Measurements from ENCODE around the gene KLF9.
A peak's percentile ranks its signal among the peaks of the same experiment; 100 is the strongest.

KLF9 gene

DNA sequence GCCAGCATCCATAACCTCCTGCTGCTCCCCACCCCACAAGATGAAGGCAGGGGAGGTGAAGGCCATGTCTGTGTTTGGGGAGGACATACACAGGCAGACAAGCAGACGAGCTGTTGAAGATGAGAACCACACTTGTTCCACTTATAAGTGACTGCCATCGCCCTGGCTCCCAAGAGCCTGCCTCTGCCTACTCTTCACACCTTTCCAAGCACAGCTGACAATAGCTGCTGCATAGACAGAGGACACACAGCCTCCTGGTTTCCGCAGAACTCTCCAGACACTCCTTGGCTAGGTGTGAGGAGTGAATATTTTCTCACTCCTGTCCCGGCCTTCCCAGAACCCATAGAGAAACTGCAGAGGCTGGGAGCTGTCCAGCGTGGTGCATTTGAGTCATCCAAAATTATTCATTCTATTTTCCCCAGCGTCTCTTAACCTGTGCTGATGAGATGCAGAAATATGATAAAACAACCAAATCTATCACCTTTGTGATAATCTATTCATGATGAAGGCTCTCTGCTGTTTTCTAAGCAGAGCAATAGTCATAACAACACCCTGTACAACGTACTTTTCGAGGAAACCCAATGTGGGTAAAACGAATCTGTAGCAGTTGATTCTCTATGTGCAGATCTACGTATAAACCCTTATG is 24.7 kb downstream of the KLF9 start:
- Histone ChIP-seq H3K4me1 (ENCODE audit: control insufficient read depth, insufficient read depth, low read length) (peaks cover 5% of the 10 kb centered on the region; the same call in 1 of the 2 replicates), H3K36me3 (ENCODE audit: control insufficient read depth in 2 of 2, insufficient read depth in 1 of 2, low read length in 2 of 2) (peaks cover 0 to 22% of the 10 kb centered on the region in 2 experiments; a peak in 1 of 3 replicates), H3K9me3 (ENCODE audit: control insufficient read depth, insufficient read depth, low read depth, low read length) (no peaks in the 10 kb centered on the region), H3K4me3 (ENCODE audit: low read depth, low read length) (no peak overlapping the region), H3K27ac (ENCODE audit: extremely low read depth, low read depth, low read length) (no peak overlapping the region)
- TF ChIP-seq, protein P1, sequence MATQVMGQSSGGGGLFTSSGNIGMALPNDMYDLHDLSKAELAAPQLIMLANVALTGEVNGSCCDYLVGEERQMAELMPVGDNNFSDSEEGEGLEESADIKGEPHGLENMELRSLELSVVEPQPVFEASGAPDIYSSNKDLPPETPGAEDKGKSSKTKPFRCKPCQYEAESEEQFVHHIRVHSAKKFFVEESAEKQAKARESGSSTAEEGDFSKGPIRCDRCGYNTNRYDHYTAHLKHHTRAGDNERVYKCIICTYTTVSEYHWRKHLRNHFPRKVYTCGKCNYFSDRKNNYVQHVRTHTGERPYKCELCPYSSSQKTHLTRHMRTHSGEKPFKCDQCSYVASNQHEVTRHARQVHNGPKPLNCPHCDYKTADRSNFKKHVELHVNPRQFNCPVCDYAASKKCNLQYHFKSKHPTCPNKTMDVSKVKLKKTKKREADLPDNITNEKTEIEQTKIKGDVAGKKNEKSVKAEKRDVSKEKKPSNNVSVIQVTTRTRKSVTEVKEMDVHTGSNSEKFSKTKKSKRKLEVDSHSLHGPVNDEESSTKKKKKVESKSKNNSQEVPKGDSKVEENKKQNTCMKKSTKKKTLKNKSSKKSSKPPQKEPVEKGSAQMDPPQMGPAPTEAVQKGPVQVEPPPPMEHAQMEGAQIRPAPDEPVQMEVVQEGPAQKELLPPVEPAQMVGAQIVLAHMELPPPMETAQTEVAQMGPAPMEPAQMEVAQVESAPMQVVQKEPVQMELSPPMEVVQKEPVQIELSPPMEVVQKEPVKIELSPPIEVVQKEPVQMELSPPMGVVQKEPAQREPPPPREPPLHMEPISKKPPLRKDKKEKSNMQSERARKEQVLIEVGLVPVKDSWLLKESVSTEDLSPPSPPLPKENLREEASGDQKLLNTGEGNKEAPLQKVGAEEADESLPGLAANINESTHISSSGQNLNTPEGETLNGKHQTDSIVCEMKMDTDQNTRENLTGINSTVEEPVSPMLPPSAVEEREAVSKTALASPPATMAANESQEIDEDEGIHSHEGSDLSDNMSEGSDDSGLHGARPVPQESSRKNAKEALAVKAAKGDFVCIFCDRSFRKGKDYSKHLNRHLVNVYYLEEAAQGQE (tag by site-specific recombination; IDR thresholded peaks at IDR 0.05): peak; percentile 91
- no peak for TF ChIP-seq SP7 (tag by site-specific recombination; IDR thresholded peaks at IDR 0.05)
- ChIA-PET POLR2A (interaction anchor here (2.0 kb wide), 1 partner anchor 25 kb away, joined by 6 read pairs; the partner anchor contains the start of gene KLF9), CTCF (interaction anchor here (0.6 to 1.4 kb wide), 6 partner anchors 32 to 472 kb away, joined by 3 to 5 read pairs (median 4); no protein-coding TSS in a partner anchor)

DNA sequence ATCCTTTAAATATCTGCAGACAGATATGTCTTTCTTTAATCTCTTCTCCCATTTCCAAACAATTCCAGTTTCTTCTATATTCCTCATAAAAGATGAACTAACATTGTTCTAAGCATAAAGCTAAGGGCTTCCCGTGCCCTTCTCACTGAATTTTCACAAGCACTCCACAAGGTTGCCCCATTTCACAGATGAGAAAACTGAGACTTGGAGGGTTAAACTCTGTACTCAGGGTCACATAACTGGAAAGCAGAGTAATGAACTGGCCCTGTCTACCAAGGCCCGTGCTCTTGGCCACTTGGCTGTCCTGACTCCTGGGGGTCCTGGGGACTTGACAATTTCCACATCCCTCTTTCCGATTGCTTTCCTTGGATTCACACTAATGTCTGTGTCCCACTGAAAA is 25.3 kb downstream of the KLF9 start:
- ChIA-PET POLR2A (interaction anchor here (2.0 kb wide), 1 partner anchor 25 kb away, joined by 6 read pairs; the partner anchor contains the start of gene KLF9), CTCF (interaction anchor here (0.6 to 1.1 kb wide), 2 partner anchors 37 to 213 kb away, joined by 3 to 5 read pairs; no protein-coding TSS in a partner anchor)
- Histone ChIP-seq H3K4me1 (ENCODE audit: control insufficient read depth, insufficient read depth, low read length) (peaks cover 5% of the 10 kb centered on the region; the same call in 1 of the 2 replicates), H3K9me3 (ENCODE audit: control insufficient read depth, insufficient read depth, low read depth, low read length) (no peaks in the 10 kb centered on the region), H3K36me3 (ENCODE audit: control insufficient read depth in 2 of 2, insufficient read depth in 1 of 2, low read length in 2 of 2) (peaks cover 0 to 22% of the 10 kb centered on the region in 2 experiments; a peak in 1 of 3 replicates), H3K27ac (ENCODE audit: extremely low read depth, low read depth, low read length) (no peak overlapping the region), H3K4me3 (ENCODE audit: low read depth, low read length) (no peak overlapping the region)
- TF ChIP-seq ZBTB7A (tag by site-specific recombination; IDR thresholded peaks at IDR 0.05; ENCODE audit: low read depth): no peak
- TF ChIP-seq, protein P2, sequence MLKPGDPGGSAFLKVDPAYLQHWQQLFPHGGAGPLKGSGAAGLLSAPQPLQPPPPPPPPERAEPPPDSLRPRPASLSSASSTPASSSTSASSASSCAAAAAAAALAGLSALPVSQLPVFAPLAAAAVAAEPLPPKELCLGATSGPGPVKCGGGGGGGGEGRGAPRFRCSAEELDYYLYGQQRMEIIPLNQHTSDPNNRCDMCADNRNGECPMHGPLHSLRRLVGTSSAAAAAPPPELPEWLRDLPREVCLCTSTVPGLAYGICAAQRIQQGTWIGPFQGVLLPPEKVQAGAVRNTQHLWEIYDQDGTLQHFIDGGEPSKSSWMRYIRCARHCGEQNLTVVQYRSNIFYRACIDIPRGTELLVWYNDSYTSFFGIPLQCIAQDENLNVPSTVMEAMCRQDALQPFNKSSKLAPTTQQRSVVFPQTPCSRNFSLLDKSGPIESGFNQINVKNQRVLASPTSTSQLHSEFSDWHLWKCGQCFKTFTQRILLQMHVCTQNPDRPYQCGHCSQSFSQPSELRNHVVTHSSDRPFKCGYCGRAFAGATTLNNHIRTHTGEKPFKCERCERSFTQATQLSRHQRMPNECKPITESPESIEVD (tag by site-specific recombination; IDR thresholded peaks at IDR 0.05): no peak
- TF ChIP-seq, protein P3, sequence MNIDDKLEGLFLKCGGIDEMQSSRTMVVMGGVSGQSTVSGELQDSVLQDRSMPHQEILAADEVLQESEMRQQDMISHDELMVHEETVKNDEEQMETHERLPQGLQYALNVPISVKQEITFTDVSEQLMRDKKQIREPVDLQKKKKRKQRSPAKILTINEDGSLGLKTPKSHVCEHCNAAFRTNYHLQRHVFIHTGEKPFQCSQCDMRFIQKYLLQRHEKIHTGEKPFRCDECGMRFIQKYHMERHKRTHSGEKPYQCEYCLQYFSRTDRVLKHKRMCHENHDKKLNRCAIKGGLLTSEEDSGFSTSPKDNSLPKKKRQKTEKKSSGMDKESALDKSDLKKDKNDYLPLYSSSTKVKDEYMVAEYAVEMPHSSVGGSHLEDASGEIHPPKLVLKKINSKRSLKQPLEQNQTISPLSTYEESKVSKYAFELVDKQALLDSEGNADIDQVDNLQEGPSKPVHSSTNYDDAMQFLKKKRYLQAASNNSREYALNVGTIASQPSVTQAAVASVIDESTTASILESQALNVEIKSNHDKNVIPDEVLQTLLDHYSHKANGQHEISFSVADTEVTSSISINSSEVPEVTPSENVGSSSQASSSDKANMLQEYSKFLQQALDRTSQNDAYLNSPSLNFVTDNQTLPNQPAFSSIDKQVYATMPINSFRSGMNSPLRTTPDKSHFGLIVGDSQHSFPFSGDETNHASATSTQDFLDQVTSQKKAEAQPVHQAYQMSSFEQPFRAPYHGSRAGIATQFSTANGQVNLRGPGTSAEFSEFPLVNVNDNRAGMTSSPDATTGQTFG (tag by site-specific recombination; IDR thresholded peaks at IDR 0.05; ENCODE audit: borderline replicate concordance): no peak
- no peak for TF ChIP-seq ZBTB10 (tag by site-specific recombination; IDR thresholded peaks at IDR 0.05)
- no peak for TF ChIP-seq ZNF624 (tag by site-specific recombination; IDR thresholded peaks at IDR 0.05)
- TF ChIP-seq ZBTB11 (tag by site-specific recombination; conservative IDR thresholded peaks at IDR 0.05; ENCODE audit: low read depth): no peak
- TF ChIP-seq ZXDB (tag by site-specific recombination; IDR thresholded peaks at IDR 0.05): no peak
- TF ChIP-seq ZNF660 (tag by site-specific recombination; IDR thresholded peaks at IDR 0.05): no peak
- no peak for TF ChIP-seq ZSCAN4 (tag by site-specific recombination; IDR thresholded peaks at IDR 0.05)
- no peak for TF ChIP-seq EGR2 (tag by site-specific recombination; IDR thresholded peaks at IDR 0.05; ENCODE audit: low read depth)
- TF ChIP-seq ZNF558 (tag by site-specific recombination; IDR thresholded peaks at IDR 0.05): no peak
- no peak for TF ChIP-seq ZNF24 (tag by site-specific recombination; IDR thresholded peaks at IDR 0.05)
- no peak for TF ChIP-seq ZNF214 (tag by site-specific recombination; IDR thresholded peaks at IDR 0.05; ENCODE audit: borderline replicate concordance)
- TF ChIP-seq HOXD13 (CRISPR knock-in tag; IDR thresholded peaks at IDR 0.05; ENCODE audit: borderline replicate concordance): no peak
- no peak for TF ChIP-seq ZNF701 (tag by site-specific recombination; IDR thresholded peaks at IDR 0.05)
- TF ChIP-seq ZNF324 (tag by site-specific recombination; IDR thresholded peaks at IDR 0.05): no peak

Data from HEK293 (cell line).